HG02763 (cell line): ENCODE measurements around the gene KLHL41.
"Not testable (repeated sequence)": the region's sequence is repeated elsewhere in the genome, so short reads cannot be mapped to it uniquely, and the experiment has no call there.

Experiments used
- ATAC-seq: cut with Tn5 transposase; IDR thresholded peaks from one replicate; pipeline ENCODE4 v1.9.1; 2021; ENCODE audit warnings: mild to moderate bottlenecking, moderate library complexity; ENCODE audit not compliant: unreplicated experiment

The KLHL41 gene

GRCh38 chr2:169571571-169571970 lies 62.1 kb downstream of the KLHL41 start:
- no peak for ATAC-seq

GRCh38 chr2:169572189-169572588 lies 62.7 kb downstream of the KLHL41 start:
- no peak for ATAC-seq

GRCh38 chr2:169572821-169573159 lies 63.3 kb downstream of the KLHL41 start:
- ATAC-seq, result no peak

- ATAC-seq, result peak; percentile 98
These were observed 63.9 kb downstream of the KLHL41 start, which contains the start of gene FASTKD1 for GRCh38 chr2:169573160-169573973. FASTKD1 (minus strand) TSS chr2:169573865; CDS start chr2:169572029, 1,836 bp downstream.

- no peak for ATAC-seq
These were observed 64.4 kb downstream of the KLHL41 start for GRCh38 chr2:169573974-169574299.

GRCh38 chr2:169574539-169574938 lies 65.0 kb downstream of the KLHL41 start:
- ATAC-seq, result not testable (repeated sequence)

GRCh38 chr2:169575264-169575663 lies 65.8 kb downstream of the KLHL41 start:
- not testable (repeated sequence) for ATAC-seq
